NAMALWA (cell line): ENCODE data around the gene HNRNPDL.
"Not testable (repeated sequence)": the region's sequence is repeated elsewhere in the genome, so short reads cannot be mapped to it uniquely, and the experiment has no call there.

Experiments
- DNase-seq: peaks from one replicate; pipeline ENCODE4 v3.0.0-alpha.2; 2015; ENCODE audit warnings: low spot score

HNRNPDL gene

GRCh38 chr4:82430193-82430963 lies at the start of gene HNRNPDL, which contains the start of gene ENOPH1:
Gene HNRNPDL, minus strand, starts transcription at chr4:82430462. Its CDS starts 772 bp downstream, at chr4:82429690.
Gene ENOPH1, plus strand, starts transcription at chr4:82430590. Its CDS starts 240 bp downstream, at chr4:82430830.
- peak; percentile 97 for DNase-seq

- DNase-seq: no peak
These were observed 49.3 kb upstream of the HNRNPDL start for GRCh38 chr4:82479562-82479961.

GRCh38 chr4:82477469-82477868 lies 47.2 kb upstream of the HNRNPDL start:
- not testable (repeated sequence) for DNase-seq

GRCh38 chr4:82475931-82476330 lies 45.7 kb upstream of the HNRNPDL start:
- DNase-seq: not testable (repeated sequence)

- DNase-seq: no peak
These were observed 43.4 kb upstream of the HNRNPDL start for GRCh38 chr4:82473621-82474164.

- DNase-seq: not testable (repeated sequence)
These were observed 42.8 kb upstream of the HNRNPDL start for GRCh38 chr4:82473080-82473479.

GRCh38 chr4:82469791-82470345 lies 39.6 kb upstream of the HNRNPDL start:
- no peak for DNase-seq

- DNase-seq: no peak
These were observed 37.2 kb upstream of the HNRNPDL start for GRCh38 chr4:82467471-82467870.

- no peak for DNase-seq
These were observed 33.0 kb upstream of the HNRNPDL start for GRCh38 chr4:82463221-82463620.

GRCh38 chr4:82462415-82462831 lies 32.2 kb upstream of the HNRNPDL start:
- peak; percentile 92 for DNase-seq

- DNase-seq: no peak
These were observed 31.4 kb upstream of the HNRNPDL start for GRCh38 chr4:82461710-82462109.

GRCh38 chr4:82458729-82459128 lies 28.5 kb upstream of the HNRNPDL start:
- DNase-seq: no peak

- no peak for DNase-seq
These were observed 27.0 kb upstream of the HNRNPDL start for GRCh38 chr4:82457266-82457665.

GRCh38 chr4:82452026-82452425 lies 21.8 kb upstream of the HNRNPDL start:
- no peak for DNase-seq

GRCh38 chr4:82450966-82451755 lies 20.9 kb upstream of the HNRNPDL start:
- DNase-seq: no peak

- DNase-seq: no peak
These were observed 17.6 kb upstream of the HNRNPDL start for GRCh38 chr4:82447886-82448285.

GRCh38 chr4:82439088-82439487 lies 8.8 kb upstream of the HNRNPDL start:
- no peak for DNase-seq

GRCh38 chr4:82437285-82438005 lies 7.2 kb upstream of the HNRNPDL start:
- DNase-seq: no peak

GRCh38 chr4:82436780-82437179 lies 6.5 kb upstream of the HNRNPDL start:
- DNase-seq: no peak

- DNase-seq: no peak
These were observed 5.9 kb upstream of the HNRNPDL start for GRCh38 chr4:82436130-82436529.

- no peak for DNase-seq
These were observed 4.7 kb upstream of the HNRNPDL start for GRCh38 chr4:82434949-82435348.

- no peak for DNase-seq
These were observed 3.5 kb upstream of the HNRNPDL start for GRCh38 chr4:82433791-82434190.
